H9 (cell line): ENCODE results near the gene OSBPL8. TPM values are rescaled to one million over a fixed set of nuclear protein-coding genes. Genes with fewer than 3 reads are reported as not detected.
A peak's percentile ranks its signal among the peaks of the same experiment; 100 is the strongest.

Experiments used
- DNase-seq: peaks from one replicate; pipeline ENCODE4 v3.0.0-alpha.2; 2017
- H2AFZ ChIP-seq: one replicate; pipeline ENCODE4 v1.6.1; 2013; ENCODE audit warnings: mild to moderate bottlenecking, low read length, control low read depth, moderate library complexity
- H2AK5ac ChIP-seq: 2 replicates; pipeline ENCODE4 v1.6.1; 2013; ENCODE audit warnings: low read length, control low read depth, mixed read lengths; ENCODE audit not compliant: insufficient read length
- H2BK120ac ChIP-seq: one replicate; pipeline ENCODE4 v1.6.1; 2013; ENCODE audit warnings: low read depth, mild to moderate bottlenecking, low read length, control low read depth, inconsistent platforms; ENCODE audit not compliant: poor library complexity, severe bottlenecking
- H2BK12ac ChIP-seq: 2 replicates; pipeline ENCODE4 v1.6.1; 2013; ENCODE audit warnings: low read length, control low read depth, mixed read lengths, low read depth; ENCODE audit not compliant: insufficient read length
- H2BK15ac ChIP-seq: 2 replicates; pipeline ENCODE4 v1.6.1; 2013; ENCODE audit warnings: low read depth, low read length, control low read depth
- H2BK20ac ChIP-seq: one replicate; pipeline ENCODE4 v1.6.1; 2013; ENCODE audit warnings: low read depth, mild to moderate bottlenecking, low read length, control low read depth, inconsistent platforms; ENCODE audit not compliant: poor library complexity, severe bottlenecking
- H2BK5ac ChIP-seq: 2 replicates; pipeline ENCODE4 v1.6.1; 2013; ENCODE audit warnings: low read length, control low read depth, mixed read lengths; ENCODE audit not compliant: insufficient read length
- H3K14ac ChIP-seq: 2 replicates; pipeline ENCODE4 v1.6.1; 2013; ENCODE audit warnings: low read length, control low read depth; ENCODE audit not compliant: insufficient read depth
- H3K18ac ChIP-seq: 2 replicates; pipeline ENCODE4 v1.6.1; 2013; ENCODE audit warnings: low read depth, mild to moderate bottlenecking, mixed read lengths, low read length, control low read depth; ENCODE audit not compliant: insufficient read length
- H3K23ac ChIP-seq: 2 replicates; pipeline ENCODE4 v1.6.1; 2013; ENCODE audit warnings: low read length, control low read depth, mixed read lengths, low read depth; ENCODE audit not compliant: insufficient read length
- H3K23me2 ChIP-seq: 2 replicates; pipeline ENCODE4 v1.6.1; 2013; ENCODE audit warnings: low read depth, mild to moderate bottlenecking, mixed read lengths, low read length, control low read depth; ENCODE audit not compliant: insufficient read length, poor library complexity, severe bottlenecking
- H3K27ac ChIP-seq: 2 replicates; pipeline ENCODE4 v1.5.1; 2013; ENCODE audit warnings: low read length, control low read depth, mixed read lengths, low read depth; ENCODE audit not compliant: insufficient read length
- H3K27me3 ChIP-seq: 2 replicates; pipeline ENCODE4 v1.6.1; 2013; ENCODE audit warnings: low read length, control low read depth, inconsistent platforms; ENCODE audit not compliant: insufficient read depth
- H3K4ac ChIP-seq: 2 replicates; pipeline ENCODE4 v1.6.1; 2013; ENCODE audit warnings: low read depth, mild to moderate bottlenecking, control low read depth, inconsistent platforms, low read length, moderate library complexity
- H3K4me1 ChIP-seq: 2 replicates; pipeline ENCODE4 v1.6.1; 2013; ENCODE audit warnings: low read length, control low read depth, inconsistent platforms; ENCODE audit not compliant: insufficient read depth
- H3K4me2 ChIP-seq: 2 replicates; pipeline ENCODE4 v1.6.1; 2013; ENCODE audit warnings: low read length, control low read depth, mixed read lengths; ENCODE audit not compliant: insufficient read length, insufficient read depth
- H3K56ac ChIP-seq: 2 replicates; pipeline ENCODE4 v1.6.1; 2013; ENCODE audit warnings: low read depth, mild to moderate bottlenecking, mixed read lengths, low read length, control low read depth; ENCODE audit not compliant: insufficient read length
- H3K79me1 ChIP-seq: 2 replicates; pipeline ENCODE4 v1.6.1; 2013; ENCODE audit warnings: low read depth, mild to moderate bottlenecking, moderate library complexity, low read length, control low read depth, inconsistent platforms; ENCODE audit not compliant: insufficient read depth, poor library complexity, severe bottlenecking
- H3K79me2 ChIP-seq: 2 replicates; pipeline ENCODE4 v1.6.1; 2013; ENCODE audit warnings: low read length, control low read depth, inconsistent platforms; ENCODE audit not compliant: insufficient read depth
- H3K9ac ChIP-seq: 2 replicates; pipeline ENCODE4 v1.6.1; 2013; ENCODE audit warnings: low read length, control low read depth, mixed read lengths; ENCODE audit not compliant: insufficient read length; ENCODE audit errors: extremely low read depth
- H3K9me3 ChIP-seq: one replicate; pipeline ENCODE4 v1.6.1; 2013; ENCODE audit warnings: low read depth, low read length, inconsistent platforms; ENCODE audit not compliant: control insufficient read depth
- H3T11ph ChIP-seq: one replicate; pipeline ENCODE4 v1.6.1; 2013; ENCODE audit warnings: mild to moderate bottlenecking, low read length, control low read depth, inconsistent platforms
- H4K20me1 ChIP-seq: one replicate; pipeline ENCODE4 v1.6.1; 2013; ENCODE audit not compliant: control insufficient read depth, insufficient read length, insufficient read depth
- H4K5ac ChIP-seq: 2 replicates; pipeline ENCODE4 v1.6.1; 2013; ENCODE audit warnings: low read depth, mild to moderate bottlenecking, mixed read lengths, low read length, control low read depth; ENCODE audit not compliant: insufficient read length
- H4K8ac ChIP-seq: replicated peaks from 2 replicates; pipeline ENCODE4 v1.6.1; 2013; ENCODE audit warnings: low read length, control low read depth, mixed read lengths, low read depth; ENCODE audit not compliant: insufficient read length
- H4K91ac ChIP-seq: 2 replicates; pipeline ENCODE4 v1.6.1; 2013; ENCODE audit warnings: low read depth, mild to moderate bottlenecking, moderate library complexity, mixed read lengths, low read length, control low read depth; ENCODE audit not compliant: insufficient read length
- H3K27ac Mint-ChIP-seq, 3 experiments: 2 replicates in 2 of 3; 3 replicates in 1 of 3; pipeline ENCODE4 v1.8.0; 2020 to 2021; ENCODE audit warnings: mixed read lengths in 3 of 3, mild to moderate bottlenecking in 1 of 3, moderate library complexity in 1 of 3
- H3K27me3 Mint-ChIP-seq: 2 replicates; pipeline ENCODE4 v1.8.0; 2021; ENCODE audit warnings: low read depth, mild to moderate bottlenecking, moderate library complexity, mixed read lengths
- H3K36me3 Mint-ChIP-seq, 3 experiments: 2 replicates in 2 of 3; 3 replicates in 1 of 3; pipeline ENCODE4 v1.8.0; 2020 to 2021; ENCODE audit warnings: low read depth in 3 of 3, mixed read lengths in 3 of 3; ENCODE audit not compliant: insufficient read depth in 1 of 3
- H3K4me1 Mint-ChIP-seq, 2 experiments: 2 replicates each; pipeline ENCODE4 v1.8.0; 2020; ENCODE audit warnings: mixed read lengths in 2 of 2
- H3K4me3 Mint-ChIP-seq, 2 experiments: 2 replicates in 1 of 2; 3 replicates in 1 of 2; pipeline ENCODE4 v1.8.0; 2020 to 2021; ENCODE audit warnings: mild to moderate bottlenecking in 2 of 2, mixed read lengths in 2 of 2, moderate library complexity in 1 of 2
- H3K9me3 Mint-ChIP-seq, 2 experiments: 2 replicates in 1 of 2; 3 replicates in 1 of 2; pipeline ENCODE4 v1.8.0; 2020; ENCODE audit warnings: mild to moderate bottlenecking in 2 of 2, mixed read lengths in 2 of 2, moderate library complexity in 1 of 2
- WGBS: extraction: QIAGEN DNeasy Blood & Tissue Kit; methylation state at CpG from one replicate; pipeline ENCODE4 v1.1.7; 2013; ENCODE audit warnings: missing lambda C conversion rate, low lambda C conversion rate, mixed read lengths; ENCODE audit not compliant: insufficient read length; ENCODE audit errors: extremely low coverage; 5-methylcytosine and 5-hydroxymethylcytosine counted together
- total RNA-seq: library from RNA; stranded (reverse); gene quantifications from 2 replicates; pipeline ENCODE4 v1.2.1, GENCODE V29; 2021
- TF ChIP-seq, protein P1 (sequence below): fragments of 200-600 bp; sonication (generic); conservative IDR thresholded peaks from 3 replicates; pipeline ENCODE4 v1.8.0; 2021; ENCODE audit warnings: antibody characterized with exemption, mild to moderate bottlenecking

OSBPL8 gene
- total RNA-seq, 1 experiment from 2014 or later: 61.2 TPM

DNA sequence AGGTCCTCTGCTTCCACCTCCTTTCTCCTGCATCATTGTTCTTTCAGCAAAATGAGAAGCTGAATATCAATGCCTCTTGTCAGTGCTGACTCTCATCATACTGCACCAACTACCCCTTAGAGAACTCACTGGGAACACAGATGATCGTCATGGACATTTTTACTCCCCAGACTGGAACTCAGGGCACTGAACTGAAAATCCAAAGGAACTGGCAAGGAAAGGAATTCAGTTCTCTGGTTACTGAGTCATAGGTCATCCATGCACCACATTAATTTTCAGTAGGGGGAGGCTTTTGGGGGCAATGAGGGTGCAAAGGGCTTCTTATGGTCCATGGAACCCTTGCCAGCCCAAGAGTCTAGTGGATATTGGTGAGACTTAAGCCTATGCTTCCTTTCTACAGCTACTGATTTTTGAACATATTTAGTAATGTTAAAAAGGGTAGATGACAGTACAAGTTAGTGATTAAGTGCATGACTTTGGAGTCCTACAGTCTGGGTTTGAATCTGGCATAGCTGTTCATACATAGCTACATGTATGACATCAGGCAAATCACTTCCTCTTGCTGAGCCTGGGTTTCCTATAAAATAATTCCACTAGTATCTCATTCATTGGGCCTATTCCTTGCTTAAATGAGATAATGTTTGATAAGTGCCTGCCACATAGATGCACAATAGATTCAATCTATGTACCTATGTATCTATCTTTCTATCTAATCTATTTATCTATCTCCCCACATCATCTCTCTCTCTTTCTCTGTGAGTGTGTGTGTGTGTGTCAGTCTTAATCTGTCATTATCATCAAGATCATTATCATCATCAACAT, 240.6 kb downstream of the OSBPL8 start:
- Histone ChIP-seq H2BK15ac (no peak overlapping the region), H4K8ac (no peak overlapping the region), H4K91ac (no peak overlapping the region), H3K56ac (no peak overlapping the region), H3K18ac (no peak overlapping the region), H3K4ac (no peak overlapping the region), H3K9me3 (no peaks in the 10 kb centered on the region), H3K27ac (no peak overlapping the region), H2AK5ac (no peak overlapping the region), H3T11ph (no peak overlapping the region), H3K14ac (no peak overlapping the region), H2AFZ (no peak overlapping the region), H3K79me1 (no peaks in the 10 kb centered on the region), H3K27me3 (no peaks in the 10 kb centered on the region), H3K9ac (no peak overlapping the region), H2BK5ac (no peak overlapping the region), H3K4me1 (no peaks in the 10 kb centered on the region), H4K5ac (no peak overlapping the region), H3K23me2 (no peaks in the 10 kb centered on the region), H3K79me2 (no peaks in the 10 kb centered on the region), H4K20me1 (no peaks in the 10 kb centered on the region), H3K23ac (no peak overlapping the region), H3K4me2 (no peak overlapping the region), H2BK12ac (no peak overlapping the region), H2BK20ac (no peak overlapping the region), H2BK120ac (no peak overlapping the region)
- Mint-ChIP-seq H3K4me1 (peaks cover 6 to 12% of the 10 kb centered on the region in 2 experiments; a peak in 3 of 4 replicates), H3K9me3 (peaks cover 10 to 20% of the 10 kb centered on the region in 2 experiments), H3K4me3 (peak overlapping the region; percentile 75 to 82), H3K27ac (peak overlapping the region in 2 of 3 experiments; percentile 94; a peak in 5 of 7 replicates), H3K27me3 (peaks cover 3% of the 10 kb centered on the region; the same call in 1 of the 2 replicates), H3K36me3 (peaks cover 4 to 24% (median 10%) of the 10 kb centered on the region in 3 experiments; a peak in 5 of 7 replicates)
- TF ChIP-seq, protein P1, sequence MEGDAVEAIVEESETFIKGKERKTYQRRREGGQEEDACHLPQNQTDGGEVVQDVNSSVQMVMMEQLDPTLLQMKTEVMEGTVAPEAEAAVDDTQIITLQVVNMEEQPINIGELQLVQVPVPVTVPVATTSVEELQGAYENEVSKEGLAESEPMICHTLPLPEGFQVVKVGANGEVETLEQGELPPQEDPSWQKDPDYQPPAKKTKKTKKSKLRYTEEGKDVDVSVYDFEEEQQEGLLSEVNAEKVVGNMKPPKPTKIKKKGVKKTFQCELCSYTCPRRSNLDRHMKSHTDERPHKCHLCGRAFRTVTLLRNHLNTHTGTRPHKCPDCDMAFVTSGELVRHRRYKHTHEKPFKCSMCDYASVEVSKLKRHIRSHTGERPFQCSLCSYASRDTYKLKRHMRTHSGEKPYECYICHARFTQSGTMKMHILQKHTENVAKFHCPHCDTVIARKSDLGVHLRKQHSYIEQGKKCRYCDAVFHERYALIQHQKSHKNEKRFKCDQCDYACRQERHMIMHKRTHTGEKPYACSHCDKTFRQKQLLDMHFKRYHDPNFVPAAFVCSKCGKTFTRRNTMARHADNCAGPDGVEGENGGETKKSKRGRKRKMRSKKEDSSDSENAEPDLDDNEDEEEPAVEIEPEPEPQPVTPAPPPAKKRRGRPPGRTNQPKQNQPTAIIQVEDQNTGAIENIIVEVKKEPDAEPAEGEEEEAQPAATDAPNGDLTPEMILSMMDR: no peak
- DNase-seq: no peak
- WGBS: no CpG with 5 or more reads among the region's 1 CpG
